K562 (cell line): Measurements from ENCODE around the gene KLHDC10. TPM values are rescaled to one million over a fixed set of nuclear protein-coding genes. Genes with fewer than 3 reads are reported as not detected.

Source experiments
- ARHGAP35 ChIP-seq: fragments of 450-650 bp; IDR thresholded peaks from 2 replicates; pipeline ENCODE4 v1.6.1; 2018; ENCODE audit not compliant: partially characterized antibody
- E2F3 ChIP-seq: fragments of 250-450 bp; sonication (Bioruptor Pico); IDR thresholded peaks from 2 replicates; pipeline ENCODE4 v1.4.0; 2020; ENCODE audit warnings: mild to moderate bottlenecking
- MAX ChIP-seq: sonication (generic); formaldehyde crosslinking; IDR thresholded peaks from 2 replicates; pipeline ENCODE4 v1.9.0; 2022; ENCODE audit warnings: mild to moderate bottlenecking, missing genetic modification reagents
- NUFIP1 ChIP-seq: fragments of 450-650 bp; IDR thresholded peaks from 2 replicates; pipeline ENCODE4 v1.6.1; 2018; ENCODE audit not compliant: partially characterized antibody
- POLR2H ChIP-seq: IDR thresholded peaks from 2 replicates; pipeline ENCODE4 v1.6.1; 2016; ENCODE audit warnings: missing genetic modification characterization, low read depth, mild to moderate bottlenecking, control low read depth, missing compliant biosample characterization, moderate library complexity
- REST ChIP-seq, 2 experiments: fragments of 450-650 bp; formaldehyde crosslinking in 1 of 2; IDR thresholded peaks; 2 replicates each; pipeline versions ENCODE4 v1.4.0 to v1.6.1; 2014 to 2020; ENCODE audit warnings: mild to moderate bottlenecking in 2 of 2, borderline replicate concordance in 1 of 2, low read depth in 1 of 2
- SOX6 ChIP-seq: fragments of 450-650 bp; IDR thresholded peaks from 2 replicates; pipeline ENCODE4 v1.6.1; 2014; ENCODE audit warnings: mild to moderate bottlenecking
- STAT6 ChIP-seq: sonication (generic); formaldehyde crosslinking; IDR thresholded peaks from 2 replicates; pipeline ENCODE4 v1.8.1; 2023; ENCODE audit warnings: mild to moderate bottlenecking, missing genetic modification reagents
- ZNF41 ChIP-seq: fragments of 250-450 bp; sonication (Bioruptor Pico); conservative IDR thresholded peaks from 2 replicates; pipeline ENCODE4 v1.4.0; 2020; ENCODE audit warnings: mild to moderate bottlenecking
- polyA plus RNA-seq, 8 experiments: library from polyadenylated mRNA; depleted of rRNA in 4 of 8; stranded (reverse) in 5 of 8; unstranded in 3 of 8; fragments of >200 nt; fragmentation: Nextera tagmentation in 2 of 8; fragmentation: Illumina TruSeq in 1 of 8; extraction: Ambion mirVana in 2 of 8; extraction: Trizol in 1 of 8; gene quantifications; 2 replicates each; pipeline versions ENCODE4 v1.2.1 to v1.2.3, GENCODE V29; 2011 to 2014; ENCODE audit warnings: inconsistent platforms in 1 of 8, missing spikeins in 1 of 8
- total RNA-seq, 7 experiments: library from RNA; depleted of rRNA in 6 of 7; stranded (reverse); fragments of >200 nt in 6 of 7; fragmentation: Illumina TruSeq in 2 of 7; extraction: Trizol in 2 of 7; gene quantifications; 2 replicates each; pipeline versions ENCODE4 v1.2.1 to v1.2.3, GENCODE V29; 2011 to 2021; ENCODE audit warnings: low replicate concordance in 1 of 7
- TF ChIP-seq, protein P1 (sequence below): sonication (generic); formaldehyde crosslinking; IDR thresholded peaks from 2 replicates; pipeline ENCODE4 v1.8.0; 2022; ENCODE audit warnings: mild to moderate bottlenecking, missing genetic modification reagents

Gene KLHDC10
- total and polyA plus RNA-seq, 9 of the 15 experiments (the other 6 are each of a cell fraction or from before 2014, with no cell fraction given): 9.8 to 80.5 (median 31.4) TPM

- TF ChIP-seq REST (IDR thresholded peaks at IDR 0.05; ENCODE audit: borderline replicate concordance) (peak; percentile 93), REST (CRISPR knock-in tag; IDR thresholded peaks at IDR 0.05; ENCODE audit: low read depth) (no peak), POLR2H (tag) (0 out of 2 replicates have a peak, but pooled peaks have one; percentile 56), SOX6 (peak; percentile 35; the same call in 1 of the 2 replicates), NUFIP1 (peak; percentile 65), E2F3 (CRISPR knock-in tag) (no peak), STAT6 (CRISPR knock-in tag) (no peak), ZNF41 (CRISPR knock-in tag) (no peak), MAX (no peak), ARHGAP35 (no peak)
- TF ChIP-seq, protein P1, sequence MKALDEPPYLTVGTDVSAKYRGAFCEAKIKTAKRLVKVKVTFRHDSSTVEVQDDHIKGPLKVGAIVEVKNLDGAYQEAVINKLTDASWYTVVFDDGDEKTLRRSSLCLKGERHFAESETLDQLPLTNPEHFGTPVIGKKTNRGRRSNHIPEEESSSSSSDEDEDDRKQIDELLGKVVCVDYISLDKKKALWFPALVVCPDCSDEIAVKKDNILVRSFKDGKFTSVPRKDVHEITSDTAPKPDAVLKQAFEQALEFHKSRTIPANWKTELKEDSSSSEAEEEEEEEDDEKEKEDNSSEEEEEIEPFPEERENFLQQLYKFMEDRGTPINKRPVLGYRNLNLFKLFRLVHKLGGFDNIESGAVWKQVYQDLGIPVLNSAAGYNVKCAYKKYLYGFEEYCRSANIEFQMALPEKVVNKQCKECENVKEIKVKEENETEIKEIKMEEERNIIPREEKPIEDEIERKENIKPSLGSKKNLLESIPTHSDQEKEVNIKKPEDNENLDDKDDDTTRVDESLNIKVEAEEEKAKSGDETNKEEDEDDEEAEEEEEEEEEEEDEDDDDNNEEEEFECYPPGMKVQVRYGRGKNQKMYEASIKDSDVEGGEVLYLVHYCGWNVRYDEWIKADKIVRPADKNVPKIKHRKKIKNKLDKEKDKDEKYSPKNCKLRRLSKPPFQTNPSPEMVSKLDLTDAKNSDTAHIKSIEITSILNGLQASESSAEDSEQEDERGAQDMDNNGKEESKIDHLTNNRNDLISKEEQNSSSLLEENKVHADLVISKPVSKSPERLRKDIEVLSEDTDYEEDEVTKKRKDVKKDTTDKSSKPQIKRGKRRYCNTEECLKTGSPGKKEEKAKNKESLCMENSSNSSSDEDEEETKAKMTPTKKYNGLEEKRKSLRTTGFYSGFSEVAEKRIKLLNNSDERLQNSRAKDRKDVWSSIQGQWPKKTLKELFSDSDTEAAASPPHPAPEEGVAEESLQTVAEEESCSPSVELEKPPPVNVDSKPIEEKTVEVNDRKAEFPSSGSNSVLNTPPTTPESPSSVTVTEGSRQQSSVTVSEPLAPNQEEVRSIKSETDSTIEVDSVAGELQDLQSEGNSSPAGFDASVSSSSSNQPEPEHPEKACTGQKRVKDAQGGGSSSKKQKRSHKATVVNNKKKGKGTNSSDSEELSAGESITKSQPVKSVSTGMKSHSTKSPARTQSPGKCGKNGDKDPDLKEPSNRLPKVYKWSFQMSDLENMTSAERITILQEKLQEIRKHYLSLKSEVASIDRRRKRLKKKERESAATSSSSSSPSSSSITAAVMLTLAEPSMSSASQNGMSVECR (CRISPR knock-in tag): no peak
Measured at GRCh38 chr7:130071701-130072622, 1.6 kb downstream of the KLHDC10 start (continued).
